NCI-H510A treated with DMSO at 0.1 percent for 48 hours (cell line): ENCODE results near the gene CES1.
"Not testable (repeated sequence)": the region's sequence is repeated elsewhere in the genome, so short reads cannot be mapped to it uniquely, and the experiment has no call there.

ENCODE experiments used
- DNase-seq: peaks from one replicate; lab custom pipeline; 2025; lab: John Stamatoyannopoulos, UW

CES1 gene

GRCh38 chr16:55830658-55831294 lies 2.1 kb downstream of the CES1 start:
- no peak for DNase-seq

GRCh38 chr16:55829232-55829631 lies 3.7 kb downstream of the CES1 start:
- DNase-seq, result not testable (repeated sequence)

GRCh38 chr16:55828680-55829079 lies 4.2 kb downstream of the CES1 start:
- no peak for DNase-seq

GRCh38 chr16:55825115-55825728 lies 7.7 kb downstream of the CES1 start:
- no peak for DNase-seq

- no peak for DNase-seq
These were observed 8.4 kb downstream of the CES1 start for GRCh38 chr16:55824473-55825000.

GRCh38 chr16:55822280-55822810 lies 10.6 kb downstream of the CES1 start:
- no peak for DNase-seq

GRCh38 chr16:55821210-55821609 lies 11.7 kb downstream of the CES1 start:
- DNase-seq, result no peak

GRCh38 chr16:55820615-55821014 lies 12.3 kb downstream of the CES1 start:
- no peak for DNase-seq

GRCh38 chr16:55817236-55817912 lies 15.5 kb downstream of the CES1 start:
- DNase-seq, result no peak

- not testable (repeated sequence) for DNase-seq
These were observed 16.7 kb downstream of the CES1 start for GRCh38 chr16:55816222-55816621.

GRCh38 chr16:55815320-55815719 lies 17.6 kb downstream of the CES1 start:
- no peak for DNase-seq

GRCh38 chr16:55814174-55814573 lies 18.7 kb downstream of the CES1 start:
- not testable (repeated sequence) for DNase-seq

- not testable (repeated sequence) for DNase-seq
These were observed 19.2 kb downstream of the CES1 start for GRCh38 chr16:55813730-55814129.

- no peak for DNase-seq
These were observed 19.9 kb downstream of the CES1 start for GRCh38 chr16:55812951-55813350.

GRCh38 chr16:55811811-55812210 lies 21.1 kb downstream of the CES1 start:
- DNase-seq, result no peak

GRCh38 chr16:55810451-55810961 lies 22.4 kb downstream of the CES1 start:
- no peak for DNase-seq

- no peak for DNase-seq
These were observed 23.0 kb downstream of the CES1 start for GRCh38 chr16:55809851-55810250.

GRCh38 chr16:55809386-55809785 lies 23.5 kb downstream of the CES1 start:
- no peak for DNase-seq

GRCh38 chr16:55808286-55808685 lies 24.6 kb downstream of the CES1 start:
- not testable (repeated sequence) for DNase-seq

GRCh38 chr16:55805104-55805503 lies 27.8 kb downstream of the CES1 start:
- not testable (repeated sequence) for DNase-seq

- DNase-seq, result not testable (repeated sequence)
These were observed 29.2 kb downstream of the CES1 start for GRCh38 chr16:55803681-55804080.

- not testable (repeated sequence) for DNase-seq
These were observed 39.9 kb downstream of the CES1 start for GRCh38 chr16:55792934-55793374.
